ENCODE results near the gene CCDC159. TPM values are rescaled to one million over a fixed set of nuclear protein-coding genes. Genes with fewer than 3 reads are reported as not detected.
"Not testable (repeated sequence)": the region's sequence is repeated elsewhere in the genome, so short reads cannot be mapped to it uniquely, and the experiment has no call there.

The CCDC159 gene
- total RNA-seq, 1 experiment from 2014 or later = 6.8 TPM

DNA sequence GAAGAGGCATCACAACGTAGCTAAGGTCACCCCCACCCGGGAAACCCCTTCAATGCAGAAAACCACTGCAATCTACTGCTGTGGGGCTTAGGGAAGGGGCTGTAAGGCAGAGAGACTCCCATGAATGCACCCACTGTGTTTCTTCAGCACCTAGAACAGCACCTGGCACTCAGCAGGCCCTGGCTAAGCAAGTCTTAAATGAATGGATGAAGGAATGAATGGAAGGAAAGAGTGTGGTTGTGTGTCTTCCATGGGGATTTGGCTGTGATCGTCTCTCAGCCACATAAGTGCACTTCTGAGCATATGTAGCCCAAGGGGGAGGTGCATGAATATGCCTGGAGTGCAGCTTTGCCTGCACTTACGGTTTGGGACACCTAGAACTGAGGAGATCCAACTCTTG, 2.9 kb downstream of the CCDC159 start (continued):
- TF ChIP-seq, protein P1, sequence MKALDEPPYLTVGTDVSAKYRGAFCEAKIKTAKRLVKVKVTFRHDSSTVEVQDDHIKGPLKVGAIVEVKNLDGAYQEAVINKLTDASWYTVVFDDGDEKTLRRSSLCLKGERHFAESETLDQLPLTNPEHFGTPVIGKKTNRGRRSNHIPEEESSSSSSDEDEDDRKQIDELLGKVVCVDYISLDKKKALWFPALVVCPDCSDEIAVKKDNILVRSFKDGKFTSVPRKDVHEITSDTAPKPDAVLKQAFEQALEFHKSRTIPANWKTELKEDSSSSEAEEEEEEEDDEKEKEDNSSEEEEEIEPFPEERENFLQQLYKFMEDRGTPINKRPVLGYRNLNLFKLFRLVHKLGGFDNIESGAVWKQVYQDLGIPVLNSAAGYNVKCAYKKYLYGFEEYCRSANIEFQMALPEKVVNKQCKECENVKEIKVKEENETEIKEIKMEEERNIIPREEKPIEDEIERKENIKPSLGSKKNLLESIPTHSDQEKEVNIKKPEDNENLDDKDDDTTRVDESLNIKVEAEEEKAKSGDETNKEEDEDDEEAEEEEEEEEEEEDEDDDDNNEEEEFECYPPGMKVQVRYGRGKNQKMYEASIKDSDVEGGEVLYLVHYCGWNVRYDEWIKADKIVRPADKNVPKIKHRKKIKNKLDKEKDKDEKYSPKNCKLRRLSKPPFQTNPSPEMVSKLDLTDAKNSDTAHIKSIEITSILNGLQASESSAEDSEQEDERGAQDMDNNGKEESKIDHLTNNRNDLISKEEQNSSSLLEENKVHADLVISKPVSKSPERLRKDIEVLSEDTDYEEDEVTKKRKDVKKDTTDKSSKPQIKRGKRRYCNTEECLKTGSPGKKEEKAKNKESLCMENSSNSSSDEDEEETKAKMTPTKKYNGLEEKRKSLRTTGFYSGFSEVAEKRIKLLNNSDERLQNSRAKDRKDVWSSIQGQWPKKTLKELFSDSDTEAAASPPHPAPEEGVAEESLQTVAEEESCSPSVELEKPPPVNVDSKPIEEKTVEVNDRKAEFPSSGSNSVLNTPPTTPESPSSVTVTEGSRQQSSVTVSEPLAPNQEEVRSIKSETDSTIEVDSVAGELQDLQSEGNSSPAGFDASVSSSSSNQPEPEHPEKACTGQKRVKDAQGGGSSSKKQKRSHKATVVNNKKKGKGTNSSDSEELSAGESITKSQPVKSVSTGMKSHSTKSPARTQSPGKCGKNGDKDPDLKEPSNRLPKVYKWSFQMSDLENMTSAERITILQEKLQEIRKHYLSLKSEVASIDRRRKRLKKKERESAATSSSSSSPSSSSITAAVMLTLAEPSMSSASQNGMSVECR (CRISPR knock-in tag; IDR thresholded peaks at IDR 0.05; ENCODE audit: borderline replicate concordance) = no peak

DNA sequence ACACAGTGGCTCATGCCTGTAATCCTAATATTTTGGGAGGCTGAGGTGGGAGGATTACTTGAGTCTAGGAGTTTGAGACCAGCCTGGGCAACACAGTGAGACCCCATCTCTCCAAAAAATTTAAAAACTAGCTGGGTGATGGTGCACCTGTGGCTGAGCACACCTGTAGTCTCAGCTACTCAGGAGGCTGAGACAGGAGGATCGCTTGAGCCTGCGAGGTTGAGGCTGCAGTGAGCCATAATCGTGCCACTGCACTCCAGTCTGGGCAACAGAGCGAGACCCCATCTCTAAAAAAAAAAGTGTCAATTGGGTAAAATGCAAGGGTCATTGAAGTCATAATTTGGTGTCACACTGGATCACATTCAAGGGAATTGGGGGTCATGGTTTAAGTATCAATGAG, 7.8 kb downstream of the CCDC159 start:
- CTCF ChIA-PET; H3K9me3 Mint-ChIP-seq; POLR2A ChIA-PET; H3K4me3 Mint-ChIP-seq; ATAC-seq; DNase-seq (ENCODE audit: low spot score); H3K27ac Mint-ChIP-seq; H3K36me3 Mint-ChIP-seq: not testable (repeated sequence)
- peak; percentile 90 for TF ChIP-seq ZNF121 (CRISPR knock-in tag; IDR thresholded peaks at IDR 0.05)
- Mint-ChIP-seq H3K27me3 (ENCODE audit: low read depth) (peaks cover 73% of the 10 kb centered on the region), H3K4me1 (peaks cover 12% of the 10 kb centered on the region)

DNA sequence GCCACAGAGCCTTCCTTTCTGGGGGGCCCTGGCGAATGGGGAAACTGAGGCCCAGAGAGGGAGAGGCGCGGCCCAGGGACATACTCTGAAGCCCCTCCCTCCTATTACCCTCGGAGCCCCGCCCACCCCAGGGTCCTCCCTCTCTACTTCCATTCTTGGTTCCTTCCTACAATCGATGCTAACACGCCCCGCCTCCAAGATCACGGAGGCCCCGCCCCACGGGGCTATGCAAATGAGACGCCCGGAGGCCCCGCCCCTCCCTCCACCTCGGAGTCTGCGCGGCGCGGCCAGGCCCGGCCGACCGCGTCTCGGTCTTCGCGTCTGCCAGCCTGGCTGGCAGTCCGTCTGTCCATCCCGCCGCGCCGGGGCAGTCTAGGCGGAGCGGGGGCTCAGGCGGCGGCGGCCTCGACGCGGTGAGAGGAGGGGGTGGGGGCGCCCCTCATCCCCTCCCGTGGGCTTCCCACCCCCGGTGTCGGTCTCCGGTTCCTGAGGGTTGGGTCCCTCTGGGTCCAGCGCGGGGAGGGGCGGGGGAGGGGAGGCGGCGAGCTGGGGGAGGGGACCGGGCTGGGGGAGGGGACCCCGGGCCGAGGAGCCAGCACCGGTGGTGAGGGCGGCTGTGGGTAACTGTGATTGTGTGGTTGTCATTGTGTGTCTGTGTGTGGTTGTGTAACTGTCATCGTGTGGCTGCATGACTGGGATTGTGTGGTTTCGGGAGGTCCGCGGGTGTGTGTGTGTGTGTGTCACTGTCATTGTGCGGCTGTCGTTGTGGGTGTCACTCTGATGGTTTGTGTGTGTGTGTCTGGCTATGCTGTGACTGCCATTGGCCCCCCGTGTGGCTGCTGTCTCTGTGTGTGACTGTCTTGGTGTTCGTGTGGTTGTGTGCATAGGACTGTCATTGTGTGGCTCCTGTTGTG, 9.1 kb downstream of the CCDC159 start, which contains the start of gene PLPPR2:
PLPPR2 (plus strand) TSS at position 273 of the 914 bp plus-strand sequence. CDS start 2,242 bp downstream, outside the sequence.
- peak within 1 kb of the TSS; percentile 75 for H3K4me3 Mint-ChIP-seq
- H3K36me3 Mint-ChIP-seq = no peaks in the 10 kb centered on the region
- peaks cover 74% of the 10 kb centered on the region for H3K27me3 Mint-ChIP-seq (ENCODE audit: low read depth)
- no peaks in the 10 kb centered on the region for H3K9me3 Mint-ChIP-seq
- DNase-seq (ENCODE audit: low spot score) (peak; percentile 99), ATAC-seq (peak; percentile 95)
- TF ChIP-seq NR2C2 (CRISPR knock-in tag; IDR thresholded peaks at IDR 0.05) = no peak
- TF ChIP-seq, protein P2, sequence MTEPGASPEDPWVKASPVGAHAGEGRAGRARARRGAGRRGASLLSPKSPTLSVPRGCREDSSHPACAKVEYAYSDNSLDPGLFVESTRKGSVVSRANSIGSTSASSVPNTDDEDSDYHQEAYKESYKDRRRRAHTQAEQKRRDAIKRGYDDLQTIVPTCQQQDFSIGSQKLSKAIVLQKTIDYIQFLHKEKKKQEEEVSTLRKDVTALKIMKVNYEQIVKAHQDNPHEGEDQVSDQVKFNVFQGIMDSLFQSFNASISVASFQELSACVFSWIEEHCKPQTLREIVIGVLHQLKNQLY (CRISPR knock-in tag; IDR thresholded peaks at IDR 0.05) = no peak
- peak; percentile 67 for TF ChIP-seq SP1 (CRISPR knock-in tag; conservative IDR thresholded peaks at IDR 0.05)
- TF ChIP-seq, protein P3, sequence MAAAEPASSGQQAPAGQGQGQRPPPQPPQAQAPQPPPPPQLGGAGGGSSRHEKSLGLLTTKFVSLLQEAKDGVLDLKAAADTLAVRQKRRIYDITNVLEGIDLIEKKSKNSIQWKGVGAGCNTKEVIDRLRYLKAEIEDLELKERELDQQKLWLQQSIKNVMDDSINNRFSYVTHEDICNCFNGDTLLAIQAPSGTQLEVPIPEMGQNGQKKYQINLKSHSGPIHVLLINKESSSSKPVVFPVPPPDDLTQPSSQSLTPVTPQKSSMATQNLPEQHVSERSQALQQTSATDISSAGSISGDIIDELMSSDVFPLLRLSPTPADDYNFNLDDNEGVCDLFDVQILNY (CRISPR knock-in tag; IDR thresholded peaks at IDR 0.05) = peak; percentile 46; the same call in 1 of the 2 replicates
- peaks cover 14% of the 10 kb centered on the region for H3K4me1 Mint-ChIP-seq
- POLR2A ChIA-PET = no interaction called here
- CTCF ChIA-PET = no interaction called here
- H3K27ac Mint-ChIP-seq = no peak within 1 kb of the TSS

DNA sequence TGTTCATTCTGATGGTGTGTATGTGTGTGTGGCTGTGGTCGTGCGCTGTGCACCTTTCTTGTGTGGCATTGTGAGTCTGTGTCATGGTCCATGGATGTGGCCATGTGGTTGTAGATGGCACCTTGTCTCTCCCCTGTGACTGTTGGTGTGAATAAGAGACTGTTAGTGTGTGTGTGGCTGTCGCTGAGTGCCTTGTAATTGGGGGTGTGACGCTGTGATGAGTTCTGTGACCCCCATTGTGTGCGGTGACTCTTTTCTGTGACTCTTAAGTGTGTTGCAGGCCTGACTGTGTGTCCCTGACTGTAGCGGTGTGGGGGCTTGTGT, 9.7 kb downstream of the CCDC159 start:
- no peak for ATAC-seq
- Mint-ChIP-seq H3K4me3 (peak overlapping the region; percentile 75), H3K27ac (no peak overlapping the region), H3K4me1 (peaks cover 19% of the 10 kb centered on the region), H3K9me3 (no peaks in the 10 kb centered on the region), H3K36me3 (no peaks in the 10 kb centered on the region), H3K27me3 (ENCODE audit: low read depth) (peaks cover 77% of the 10 kb centered on the region)
- ChIA-PET CTCF (no interaction called here), POLR2A (no interaction called here)
- no peak for DNase-seq (ENCODE audit: low spot score)
- TF ChIP-seq, protein P4, sequence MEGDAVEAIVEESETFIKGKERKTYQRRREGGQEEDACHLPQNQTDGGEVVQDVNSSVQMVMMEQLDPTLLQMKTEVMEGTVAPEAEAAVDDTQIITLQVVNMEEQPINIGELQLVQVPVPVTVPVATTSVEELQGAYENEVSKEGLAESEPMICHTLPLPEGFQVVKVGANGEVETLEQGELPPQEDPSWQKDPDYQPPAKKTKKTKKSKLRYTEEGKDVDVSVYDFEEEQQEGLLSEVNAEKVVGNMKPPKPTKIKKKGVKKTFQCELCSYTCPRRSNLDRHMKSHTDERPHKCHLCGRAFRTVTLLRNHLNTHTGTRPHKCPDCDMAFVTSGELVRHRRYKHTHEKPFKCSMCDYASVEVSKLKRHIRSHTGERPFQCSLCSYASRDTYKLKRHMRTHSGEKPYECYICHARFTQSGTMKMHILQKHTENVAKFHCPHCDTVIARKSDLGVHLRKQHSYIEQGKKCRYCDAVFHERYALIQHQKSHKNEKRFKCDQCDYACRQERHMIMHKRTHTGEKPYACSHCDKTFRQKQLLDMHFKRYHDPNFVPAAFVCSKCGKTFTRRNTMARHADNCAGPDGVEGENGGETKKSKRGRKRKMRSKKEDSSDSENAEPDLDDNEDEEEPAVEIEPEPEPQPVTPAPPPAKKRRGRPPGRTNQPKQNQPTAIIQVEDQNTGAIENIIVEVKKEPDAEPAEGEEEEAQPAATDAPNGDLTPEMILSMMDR (IDR thresholded peaks at IDR 0.05) = no peak
- TF ChIP-seq SP1 (CRISPR knock-in tag; conservative IDR thresholded peaks at IDR 0.05) (no peak), TCF7 (CRISPR knock-in tag; IDR thresholded peaks at IDR 0.05; ENCODE audit: low read depth) (no peak), ZNF416 (CRISPR knock-in tag; IDR thresholded peaks at IDR 0.05) (no peak), ZNF263 (CRISPR knock-in tag; IDR thresholded peaks at IDR 0.05; ENCODE audit: low read depth) (no peak), CBFB (CRISPR knock-in tag; IDR thresholded peaks at IDR 0.05; ENCODE audit: low read depth) (no peak), ZNF219 (CRISPR knock-in tag; IDR thresholded peaks at IDR 0.05; ENCODE audit: borderline replicate concordance) (no peak), RELA (CRISPR knock-in tag; IDR thresholded peaks at IDR 0.05; ENCODE audit: borderline replicate concordance) (no peak), ZNF396 (CRISPR knock-in tag; IDR thresholded peaks at IDR 0.05; ENCODE audit: borderline replicate concordance) (no peak)
- TF ChIP-seq, protein P5, sequence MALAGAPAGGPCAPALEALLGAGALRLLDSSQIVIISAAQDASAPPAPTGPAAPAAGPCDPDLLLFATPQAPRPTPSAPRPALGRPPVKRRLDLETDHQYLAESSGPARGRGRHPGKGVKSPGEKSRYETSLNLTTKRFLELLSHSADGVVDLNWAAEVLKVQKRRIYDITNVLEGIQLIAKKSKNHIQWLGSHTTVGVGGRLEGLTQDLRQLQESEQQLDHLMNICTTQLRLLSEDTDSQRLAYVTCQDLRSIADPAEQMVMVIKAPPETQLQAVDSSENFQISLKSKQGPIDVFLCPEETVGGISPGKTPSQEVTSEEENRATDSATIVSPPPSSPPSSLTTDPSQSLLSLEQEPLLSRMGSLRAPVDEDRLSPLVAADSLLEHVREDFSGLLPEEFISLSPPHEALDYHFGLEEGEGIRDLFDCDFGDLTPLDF (CRISPR knock-in tag; IDR thresholded peaks at IDR 0.05) = no peak
- TF ChIP-seq, protein P6, sequence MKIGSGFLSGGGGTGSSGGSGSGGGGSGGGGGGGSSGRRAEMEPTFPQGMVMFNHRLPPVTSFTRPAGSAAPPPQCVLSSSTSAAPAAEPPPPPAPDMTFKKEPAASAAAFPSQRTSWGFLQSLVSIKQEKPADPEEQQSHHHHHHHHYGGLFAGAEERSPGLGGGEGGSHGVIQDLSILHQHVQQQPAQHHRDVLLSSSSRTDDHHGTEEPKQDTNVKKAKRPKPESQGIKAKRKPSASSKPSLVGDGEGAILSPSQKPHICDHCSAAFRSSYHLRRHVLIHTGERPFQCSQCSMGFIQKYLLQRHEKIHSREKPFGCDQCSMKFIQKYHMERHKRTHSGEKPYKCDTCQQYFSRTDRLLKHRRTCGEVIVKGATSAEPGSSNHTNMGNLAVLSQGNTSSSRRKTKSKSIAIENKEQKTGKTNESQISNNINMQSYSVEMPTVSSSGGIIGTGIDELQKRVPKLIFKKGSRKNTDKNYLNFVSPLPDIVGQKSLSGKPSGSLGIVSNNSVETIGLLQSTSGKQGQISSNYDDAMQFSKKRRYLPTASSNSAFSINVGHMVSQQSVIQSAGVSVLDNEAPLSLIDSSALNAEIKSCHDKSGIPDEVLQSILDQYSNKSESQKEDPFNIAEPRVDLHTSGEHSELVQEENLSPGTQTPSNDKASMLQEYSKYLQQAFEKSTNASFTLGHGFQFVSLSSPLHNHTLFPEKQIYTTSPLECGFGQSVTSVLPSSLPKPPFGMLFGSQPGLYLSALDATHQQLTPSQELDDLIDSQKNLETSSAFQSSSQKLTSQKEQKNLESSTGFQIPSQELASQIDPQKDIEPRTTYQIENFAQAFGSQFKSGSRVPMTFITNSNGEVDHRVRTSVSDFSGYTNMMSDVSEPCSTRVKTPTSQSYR (CRISPR knock-in tag; IDR thresholded peaks at IDR 0.05) = no peak
